Stimulated activated CD4-positive, alpha-beta T cell treated with anti-CD3 and anti-CD28 coated beads, TNF-alpha, amount 100 ng/mL, for 24 hours (primary cell): ENCODE data around the gene SLC25A38.
"Not testable (repeated sequence)": the region's sequence is repeated elsewhere in the genome, so short reads cannot be mapped to it uniquely, and the experiment has no call there.

Experiments used
- DNase-seq, 3 experiments: peaks; one replicate each; pipeline ENCODE4 v3.0.0-alpha.2; 2020; ENCODE audit warnings: low read depth in 3 of 3

The SLC25A38 gene

GRCh38 chr3:39407259-39407629 is 24.1 kb downstream of the SLC25A38 start:
- no peak for DNase-seq

GRCh38 chr3:39407773-39408492 is 24.8 kb downstream of the SLC25A38 start:
- DNase-seq: no peak

DNA sequence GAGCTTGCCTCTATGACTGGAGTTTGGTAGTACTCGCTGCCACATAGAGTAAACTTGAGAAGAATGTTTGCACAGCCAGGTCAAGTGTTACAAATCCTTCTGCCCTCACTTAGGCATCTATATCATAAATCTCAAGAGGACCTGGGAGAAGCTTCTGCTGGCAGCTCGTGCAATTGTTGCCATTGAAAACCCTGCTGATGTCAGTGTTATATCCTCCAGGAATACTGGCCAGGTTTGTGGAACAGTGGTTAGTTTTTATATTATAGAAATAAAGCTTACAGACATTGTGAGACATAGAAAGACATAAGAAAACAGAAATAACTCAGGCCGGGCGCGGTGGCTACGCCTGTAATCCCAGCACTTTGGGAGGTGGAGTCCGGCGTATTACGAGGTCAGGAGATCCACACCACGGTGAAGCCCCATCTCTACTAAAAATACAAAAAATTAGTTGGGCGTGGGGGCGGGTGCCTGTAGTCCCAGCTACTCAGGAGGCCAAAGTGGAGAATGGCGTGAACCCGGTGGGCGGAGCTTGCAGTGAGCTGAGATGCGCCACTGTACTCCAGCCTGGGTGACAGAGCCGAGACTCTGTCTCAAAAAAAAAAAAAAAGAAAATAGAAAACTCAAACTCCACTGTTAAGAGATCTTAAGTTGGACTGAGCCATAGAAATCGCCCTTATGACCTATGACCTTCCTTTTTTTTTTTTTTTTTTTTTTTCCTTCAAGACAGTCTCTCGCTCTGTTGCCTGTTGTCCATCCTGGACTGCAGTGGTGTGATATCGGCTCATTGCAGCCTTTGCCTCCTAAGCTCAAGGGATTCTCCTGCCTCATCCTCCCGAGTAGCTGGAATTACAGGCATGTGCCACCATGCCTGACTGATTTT is 25.6 kb downstream of the SLC25A38 start:
- peak in 1 of 3 experiments; percentile 46 for DNase-seq

DNA sequence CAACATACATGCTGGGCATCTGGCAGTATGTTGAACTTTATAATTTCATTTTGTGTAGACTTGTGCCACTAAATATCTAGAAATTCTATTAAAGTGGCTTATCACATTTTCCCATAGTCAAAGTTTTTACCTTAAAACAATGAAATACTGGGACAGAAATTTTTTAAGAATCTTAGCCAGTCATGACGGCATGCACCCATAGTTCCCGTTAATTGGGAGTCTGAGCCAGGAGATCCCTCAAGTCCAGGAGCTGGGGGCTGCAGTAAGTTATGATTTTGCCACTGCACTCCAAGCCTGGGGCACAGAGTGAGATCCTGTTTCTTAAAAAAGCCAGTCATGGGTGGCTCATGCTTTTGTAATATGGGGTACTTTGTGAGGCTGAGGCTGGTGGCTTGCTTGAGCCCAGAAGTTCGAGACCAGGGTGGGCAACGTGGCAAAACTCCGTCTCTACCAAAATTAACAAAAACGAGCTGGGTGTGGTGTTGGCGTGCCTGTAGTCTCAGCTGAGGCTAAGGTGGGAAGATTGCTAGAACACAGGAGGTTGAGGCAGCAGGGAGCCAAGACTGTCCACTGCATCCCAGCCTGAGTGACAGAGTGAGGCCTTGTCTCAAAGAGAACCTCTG is 26.5 kb downstream of the SLC25A38 start:
- DNase-seq: no peak

DNA sequence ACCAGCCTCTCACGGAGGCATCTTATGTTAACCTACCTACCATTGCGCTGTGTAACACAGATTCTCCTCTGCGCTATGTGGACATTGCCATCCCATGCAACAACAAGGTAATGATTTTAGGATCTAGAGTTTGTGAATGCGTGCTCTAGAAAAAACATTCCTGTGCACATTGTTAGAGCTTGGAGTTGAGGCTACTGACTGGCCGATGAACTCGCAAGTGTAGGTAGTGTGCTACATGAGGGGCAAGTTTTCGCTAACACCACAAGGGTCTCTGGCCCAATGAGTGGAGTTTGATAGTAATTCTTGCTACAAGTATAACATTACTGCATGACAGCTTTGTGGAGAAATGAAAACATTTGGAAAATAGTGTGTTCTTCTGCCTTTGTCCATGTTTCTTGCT is 27.7 kb downstream of the SLC25A38 start:
- DNase-seq: no peak

- DNase-seq: no peak
Observed at GRCh38 chr3:39412668-39413260, 29.6 kb downstream of the SLC25A38 start.

DNA sequence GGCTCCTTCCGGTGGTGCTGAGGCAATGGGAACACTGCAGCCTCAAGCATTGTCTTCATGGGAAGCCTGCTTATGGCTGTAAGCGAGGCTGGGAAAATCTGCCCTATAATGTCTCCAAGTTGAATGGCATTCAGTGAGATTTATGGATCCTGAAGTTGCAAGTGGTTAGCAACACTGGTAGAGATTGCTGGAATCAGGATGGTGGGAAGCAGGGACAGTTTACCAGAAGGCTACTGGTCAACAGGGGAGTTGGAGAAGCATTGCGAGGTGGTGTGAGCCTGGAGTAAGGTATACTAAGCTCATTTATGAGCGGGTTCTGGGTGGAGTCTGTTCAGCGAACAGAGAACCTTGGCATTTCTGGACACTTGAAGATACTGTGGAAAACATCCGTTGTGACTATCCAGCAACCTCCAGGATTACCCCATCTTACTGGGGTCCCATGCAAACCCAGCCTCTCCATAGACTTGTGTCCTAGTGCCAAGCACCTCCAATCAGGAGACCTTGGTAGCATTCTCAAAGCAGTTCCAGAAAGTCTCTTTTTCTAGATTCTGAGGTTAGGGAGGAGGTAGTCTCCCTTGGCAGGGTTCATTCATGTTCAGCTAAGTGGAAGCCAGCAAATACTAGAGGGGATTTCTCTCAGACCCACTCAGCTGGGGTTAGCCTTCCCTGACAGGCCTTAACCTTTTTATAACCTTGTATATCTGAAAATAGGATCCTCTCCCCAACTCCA is 30.7 kb downstream of the SLC25A38 start:
- no peak for DNase-seq

- no peak for DNase-seq
Observed at GRCh38 chr3:39414421-39414907, 31.3 kb downstream of the SLC25A38 start.

DNA sequence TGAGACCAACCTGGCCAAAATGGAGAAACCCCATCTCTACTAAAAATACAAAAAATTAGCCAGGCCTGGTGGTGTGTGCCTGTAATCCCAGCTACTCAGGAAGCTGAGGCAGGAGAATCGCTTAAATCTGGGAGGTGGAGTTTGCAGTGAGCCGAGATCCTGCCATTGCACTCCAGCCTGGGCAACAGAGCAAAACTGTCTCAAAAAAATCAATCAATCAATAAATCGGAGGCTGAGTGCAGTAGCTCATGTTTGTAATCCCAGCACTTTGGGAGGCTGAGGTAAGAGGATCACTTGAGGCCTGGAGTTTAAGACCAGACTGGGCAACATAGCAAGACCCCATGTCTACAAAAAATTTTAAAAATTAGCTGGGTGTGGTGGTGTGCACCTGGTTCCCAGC is 32.1 kb downstream of the SLC25A38 start:
- not testable (repeated sequence) for DNase-seq

DNA sequence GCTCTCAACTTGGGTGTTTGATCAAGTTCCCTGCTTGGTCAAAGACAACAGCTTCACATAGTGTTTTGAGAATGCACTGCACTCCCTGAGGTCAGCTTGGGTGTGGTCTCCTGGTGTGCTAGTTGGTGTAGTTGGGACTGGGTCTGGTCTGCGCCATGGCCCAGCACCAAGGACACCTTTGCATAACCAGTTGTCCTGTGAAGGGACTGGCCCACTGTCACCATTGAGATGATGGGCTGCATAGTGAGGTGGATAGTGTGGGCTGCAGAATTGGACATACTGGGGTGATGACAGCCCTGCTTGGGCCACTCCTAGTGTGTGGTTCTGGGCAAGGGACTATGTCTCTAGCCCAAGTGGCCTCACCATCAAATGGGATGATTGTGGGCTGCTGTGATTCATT is 32.8 kb downstream of the SLC25A38 start:
- no peak for DNase-seq

DNA sequence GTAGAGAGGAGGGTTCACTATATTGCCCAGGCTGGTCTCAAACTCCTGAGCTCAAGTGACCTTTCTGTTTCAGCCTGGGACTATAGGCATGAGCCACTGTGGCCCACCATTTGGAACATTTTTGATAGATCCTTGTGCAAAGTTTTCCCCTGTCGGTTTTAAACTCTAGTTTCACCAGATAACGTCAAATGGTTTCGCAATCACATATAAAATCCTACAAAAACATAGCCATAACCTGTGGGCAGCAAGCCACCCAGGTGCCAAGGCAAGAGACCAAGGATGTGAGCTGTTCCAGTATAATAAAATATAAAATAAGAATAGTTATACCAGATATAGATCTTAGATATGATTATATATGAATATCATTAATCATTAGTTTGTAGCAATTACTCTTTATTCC is 33.8 kb downstream of the SLC25A38 start:
- not testable (repeated sequence) for DNase-seq

GRCh38 chr3:39418556-39419225 is 35.5 kb downstream of the SLC25A38 start:
- not testable (repeated sequence) for DNase-seq

DNA sequence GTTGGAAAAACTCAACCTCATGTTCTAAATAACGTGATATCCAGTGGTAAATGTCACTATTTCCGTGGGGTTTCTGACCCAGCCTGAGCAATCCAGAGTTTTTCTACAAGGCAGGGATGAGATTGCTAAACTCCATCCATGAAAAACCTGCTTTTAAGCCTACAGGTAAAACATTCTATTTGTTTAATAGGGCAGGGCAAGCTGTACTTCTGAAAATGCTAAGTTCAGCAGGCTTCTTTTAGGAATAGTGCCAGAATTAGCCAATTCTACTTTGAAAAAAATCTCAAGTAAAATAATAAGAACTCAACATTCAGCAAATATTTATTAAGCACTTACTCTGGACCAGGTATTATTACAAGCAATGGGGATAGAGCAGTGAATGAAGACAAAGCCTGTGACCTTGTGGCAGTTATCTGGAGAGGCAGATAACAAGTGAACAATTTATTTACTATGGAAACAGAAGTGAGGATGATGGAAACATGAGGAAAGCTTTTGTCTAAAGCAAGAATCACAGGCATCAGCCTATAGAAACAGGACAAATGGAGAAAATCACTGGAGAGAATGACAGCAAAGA is 36.7 kb downstream of the SLC25A38 start:
- no peak for DNase-seq

GRCh38 chr3:39420543-39420942 is 37.4 kb downstream of the SLC25A38 start:
- DNase-seq: no peak

GRCh38 chr3:39423436-39423970 is 40.3 kb downstream of the SLC25A38 start:
- no peak for DNase-seq

DNA sequence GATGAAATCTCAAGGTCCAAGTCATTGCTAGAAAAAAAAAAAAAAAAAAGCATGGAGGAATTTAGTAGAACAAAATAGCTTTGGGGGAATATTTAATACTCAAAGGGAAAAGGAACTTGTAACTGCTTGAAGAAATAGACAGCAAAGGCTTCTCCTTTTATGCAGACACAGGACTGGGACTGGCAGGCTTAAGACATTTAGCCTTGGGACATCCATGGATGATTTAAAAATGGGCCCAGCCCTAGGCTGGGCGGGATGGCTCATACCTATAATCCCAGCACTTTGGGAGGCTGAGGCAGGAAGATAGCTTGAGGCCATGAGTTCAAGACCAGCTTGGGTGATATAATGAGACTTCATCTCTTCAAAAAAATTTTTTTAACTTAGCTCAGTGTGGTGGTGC is 43.1 kb downstream of the SLC25A38 start:
- DNase-seq: no peak

DNA sequence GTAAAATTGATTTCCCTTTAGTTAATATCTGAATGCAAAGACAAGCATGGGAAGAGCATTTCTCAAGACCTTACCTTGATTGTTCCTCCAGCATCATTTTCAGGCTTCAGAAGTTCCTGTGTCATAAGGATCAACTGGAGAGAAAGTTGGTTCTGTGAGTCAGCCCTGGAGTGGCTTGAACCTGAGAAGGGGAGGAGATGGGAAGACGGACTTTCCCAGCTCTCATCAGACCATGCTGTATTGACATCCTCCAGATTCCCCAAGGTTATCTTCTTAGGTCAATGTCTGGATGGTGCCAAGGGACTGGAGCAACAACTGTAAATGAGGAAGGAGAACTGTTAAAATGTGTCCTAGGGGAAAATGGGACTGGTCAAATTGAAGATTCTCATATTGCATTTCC is 44.3 kb downstream of the SLC25A38 start:
- no peak for DNase-seq

DNA sequence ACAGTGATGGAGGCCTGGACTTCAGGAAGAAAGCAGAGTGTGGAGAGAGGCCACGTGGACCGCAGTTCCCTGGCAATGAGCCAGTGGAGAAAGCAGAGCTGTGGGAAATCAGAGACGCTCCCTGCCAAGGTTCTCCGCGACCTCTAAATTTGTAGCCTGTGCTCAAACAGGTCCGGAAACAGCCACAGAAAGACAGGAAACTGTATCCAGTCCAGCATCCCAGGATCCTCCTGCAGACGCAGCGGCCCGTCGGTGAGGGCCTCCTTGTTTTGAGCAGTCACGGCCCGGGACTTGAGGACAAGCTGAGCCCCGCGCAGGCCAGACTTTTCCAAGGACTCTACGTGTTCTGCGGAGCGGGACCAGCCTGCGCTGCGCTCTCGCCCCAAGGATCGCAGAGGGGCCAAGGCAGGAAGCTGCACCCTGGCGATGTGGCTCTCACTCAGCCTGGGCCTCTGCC is 45.6 kb downstream of the SLC25A38 start:
- no peak for DNase-seq

- no peak for DNase-seq
Observed at GRCh38 chr3:39429466-39429865, 46.3 kb downstream of the SLC25A38 start.

GRCh38 chr3:39432342-39432741 is 49.2 kb downstream of the SLC25A38 start:
- DNase-seq: no peak
